ENCODE results near the gene TMEM59L. TPM values are rescaled to one million over a fixed set of nuclear protein-coding genes. Genes with fewer than 3 reads are reported as not detected.

Gene TMEM59L
- total RNA-seq, 1 donor from 2014 or later, result 0.11 TPM

DNA sequence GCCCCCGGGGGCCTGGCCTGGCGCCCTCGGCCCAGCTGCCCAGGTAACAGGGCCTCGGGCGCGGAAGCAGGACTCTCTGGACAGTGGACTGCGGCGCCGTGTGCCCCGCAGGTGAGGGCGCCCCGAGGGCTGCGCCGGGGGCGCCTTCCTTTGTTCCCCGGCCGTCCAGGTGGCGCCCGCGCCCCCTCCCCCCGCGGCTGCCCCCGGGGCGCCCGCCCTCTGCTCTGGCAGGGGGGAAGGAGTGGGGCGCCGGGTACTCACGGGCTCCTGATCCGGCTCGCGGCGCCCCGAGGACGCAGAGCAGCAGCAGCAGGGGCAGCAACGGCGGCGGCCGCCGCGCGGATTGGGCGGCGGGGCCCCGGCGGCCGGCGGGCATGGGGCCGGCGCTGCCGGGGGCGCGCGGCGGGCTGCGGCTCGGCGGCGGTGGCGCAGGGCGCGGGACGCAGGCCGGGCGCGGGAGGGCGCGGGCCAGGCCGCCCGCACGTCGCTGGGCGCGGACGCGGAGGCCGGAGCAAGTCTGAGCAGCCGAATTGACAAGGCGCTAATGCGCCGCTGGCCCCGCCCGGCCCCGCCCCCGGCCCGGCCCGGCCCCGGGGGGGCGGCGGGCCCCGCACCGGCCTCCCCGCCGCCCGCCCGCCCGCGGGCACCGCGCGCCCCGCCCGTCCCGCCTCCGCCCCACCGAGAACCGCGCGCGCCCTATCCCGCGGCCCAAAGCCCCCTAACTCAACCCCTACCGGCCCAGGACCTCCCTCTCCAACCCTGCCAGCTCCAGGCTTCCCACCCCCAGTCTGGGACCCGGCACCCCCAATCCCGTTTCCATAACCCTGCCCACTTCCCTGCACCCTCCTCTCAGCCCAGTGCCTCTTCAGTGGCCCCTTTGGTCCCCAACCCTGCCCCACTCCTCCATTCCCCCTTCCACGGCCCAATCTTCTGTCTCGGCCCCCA lies 6.1 kb upstream of the TMEM59L start, which contains the start of gene CRLF1:
TSS of gene CRLF1 (minus strand) at position 519 of the 945 bp plus-strand sequence. CDS start at position 376, 143 bp downstream.
- peak; percentile 55 for DNase-seq (ENCODE audit: low spot score)
- peak within 1 kb of the TSS; percentile 24 for H3K4me3 ChIP-seq

DNA sequence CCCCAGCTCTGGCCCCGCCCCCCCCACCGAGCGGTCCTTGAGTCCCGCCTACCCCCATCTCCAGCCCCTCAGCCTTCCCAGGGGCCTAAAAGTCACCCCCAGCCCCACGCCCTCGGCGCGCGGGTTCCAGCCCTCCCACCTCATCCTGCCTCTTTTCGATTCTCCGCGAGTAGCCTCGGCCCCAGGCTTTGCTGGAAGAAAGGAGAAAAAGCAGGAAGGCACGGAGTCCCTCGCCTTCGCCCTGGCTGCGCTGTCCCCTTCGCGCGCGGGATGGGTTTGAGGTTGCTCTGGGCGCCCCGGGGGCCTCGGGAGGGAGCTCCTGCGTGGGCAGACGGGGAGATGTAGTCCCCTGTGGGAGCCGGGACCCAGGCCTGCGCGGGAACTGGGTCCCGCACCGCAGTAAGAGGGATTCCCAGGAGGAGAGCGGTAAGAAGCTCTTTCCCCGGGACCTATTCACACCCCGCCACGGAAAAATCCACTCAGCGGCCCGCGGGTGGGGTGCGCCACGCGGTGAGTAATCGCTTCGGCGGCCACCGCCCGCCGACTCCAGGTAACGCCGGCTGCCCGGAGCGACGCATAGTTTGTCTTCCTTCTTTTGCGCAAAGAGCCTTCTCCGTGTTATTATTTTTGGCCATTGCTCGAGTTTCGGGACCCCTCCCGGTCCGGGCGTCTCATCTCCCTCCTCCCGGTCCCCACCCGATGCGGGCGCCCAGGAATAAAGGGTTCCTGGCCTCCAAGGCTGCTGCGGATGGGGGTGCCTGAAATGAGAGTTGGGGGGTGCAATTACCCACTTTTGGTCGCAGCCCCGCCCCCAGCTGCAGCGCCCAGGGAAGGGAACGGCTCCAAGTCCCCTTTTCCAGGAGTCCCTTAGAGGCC lies 5.2 kb upstream of the TMEM59L start:
- peaks cover 44% of the 10 kb centered on the region for H3K4me1 ChIP-seq
- H3K4me2 ChIP-seq, result peak overlapping the region; percentile 49
- H3K9me3 ChIP-seq (ENCODE audit: low read depth), result no peaks in the 10 kb centered on the region
- peaks cover 2% of the 10 kb centered on the region for H3K36me3 Mint-ChIP-seq
- peaks cover 21% of the 10 kb centered on the region for H3K4me1 Mint-ChIP-seq
- TF ChIP-seq EZH2 (IDR thresholded peaks at IDR 0.05) (peak; percentile 100), EZH2phosphoT487 (IDR thresholded peaks at IDR 0.05) (peak; percentile 98)
- TF ChIP-seq, protein P1, sequence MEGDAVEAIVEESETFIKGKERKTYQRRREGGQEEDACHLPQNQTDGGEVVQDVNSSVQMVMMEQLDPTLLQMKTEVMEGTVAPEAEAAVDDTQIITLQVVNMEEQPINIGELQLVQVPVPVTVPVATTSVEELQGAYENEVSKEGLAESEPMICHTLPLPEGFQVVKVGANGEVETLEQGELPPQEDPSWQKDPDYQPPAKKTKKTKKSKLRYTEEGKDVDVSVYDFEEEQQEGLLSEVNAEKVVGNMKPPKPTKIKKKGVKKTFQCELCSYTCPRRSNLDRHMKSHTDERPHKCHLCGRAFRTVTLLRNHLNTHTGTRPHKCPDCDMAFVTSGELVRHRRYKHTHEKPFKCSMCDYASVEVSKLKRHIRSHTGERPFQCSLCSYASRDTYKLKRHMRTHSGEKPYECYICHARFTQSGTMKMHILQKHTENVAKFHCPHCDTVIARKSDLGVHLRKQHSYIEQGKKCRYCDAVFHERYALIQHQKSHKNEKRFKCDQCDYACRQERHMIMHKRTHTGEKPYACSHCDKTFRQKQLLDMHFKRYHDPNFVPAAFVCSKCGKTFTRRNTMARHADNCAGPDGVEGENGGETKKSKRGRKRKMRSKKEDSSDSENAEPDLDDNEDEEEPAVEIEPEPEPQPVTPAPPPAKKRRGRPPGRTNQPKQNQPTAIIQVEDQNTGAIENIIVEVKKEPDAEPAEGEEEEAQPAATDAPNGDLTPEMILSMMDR (IDR thresholded peaks at IDR 0.05), result no peak
- H3K27ac Mint-ChIP-seq, result no peak overlapping the region
- H3K79me2 ChIP-seq (ENCODE audit: low read depth), result no peaks in the 10 kb centered on the region
- H2AFZ ChIP-seq (replicated peaks), result no peak overlapping the region
- no peak overlapping the region for H3K9ac ChIP-seq
- peaks cover 68% of the 10 kb centered on the region for H3F3A ChIP-seq (ENCODE audit: low read depth)
- H3K4me3 ChIP-seq, result no peak overlapping the region
- peaks cover 88% of the 10 kb centered on the region for H4K20me1 ChIP-seq (ENCODE audit: low read depth)
- no peaks in the 10 kb centered on the region for H3K36me3 ChIP-seq
- H3K27ac ChIP-seq, result no peak overlapping the region
- peak; percentile 59 for DNase-seq (ENCODE audit: low spot score)
- H3K27me3 Mint-ChIP-seq (ENCODE audit: insufficient read depth, low read depth), result peaks cover 68% of the 10 kb centered on the region
- H3K27me3 ChIP-seq, result peaks cover 98% of the 10 kb centered on the region
- peaks cover 6% of the 10 kb centered on the region for H3K9me3 Mint-ChIP-seq
- no peak overlapping the region for H3K4me3 Mint-ChIP-seq

More for the DNA sequence above, 6.1 kb upstream of the TMEM59L start, which contains the start of gene CRLF1:
- no peak within 1 kb of the TSS for H3K9ac ChIP-seq
- TF ChIP-seq, protein P1 (IDR thresholded peaks at IDR 0.05), result no peak
- peak; percentile 93 for TF ChIP-seq EZH2phosphoT487 (IDR thresholded peaks at IDR 0.05)
- no peaks in the 10 kb centered on the region for H3K79me2 ChIP-seq (ENCODE audit: low read depth)
- H3K4me2 ChIP-seq, result peak within 1 kb of the TSS; percentile 57
- peaks cover 98% of the 10 kb centered on the region for H3K27me3 ChIP-seq
- H3K36me3 ChIP-seq, result no peaks in the 10 kb centered on the region
- H3K36me3 Mint-ChIP-seq, result peaks cover 2% of the 10 kb centered on the region
- H3K4me1 ChIP-seq, result peaks cover 35% of the 10 kb centered on the region
- peaks cover 18% of the 10 kb centered on the region for H3K4me1 Mint-ChIP-seq
- no peak within 1 kb of the TSS for H3K4me3 Mint-ChIP-seq
- H3K27ac ChIP-seq, result no peak within 1 kb of the TSS
- peaks cover 67% of the 10 kb centered on the region for H3K27me3 Mint-ChIP-seq (ENCODE audit: insufficient read depth, low read depth)
- peaks cover 6% of the 10 kb centered on the region for H3K9me3 Mint-ChIP-seq
- H2AFZ ChIP-seq (replicated peaks), result no peak within 1 kb of the TSS
- H3K27ac Mint-ChIP-seq, result no peak within 1 kb of the TSS
- no peaks in the 10 kb centered on the region for H3K9me3 ChIP-seq (ENCODE audit: low read depth)
- H4K20me1 ChIP-seq (ENCODE audit: low read depth), result peaks cover 81% of the 10 kb centered on the region
- H3F3A ChIP-seq (ENCODE audit: low read depth), result peaks cover 62% of the 10 kb centered on the region

DNA sequence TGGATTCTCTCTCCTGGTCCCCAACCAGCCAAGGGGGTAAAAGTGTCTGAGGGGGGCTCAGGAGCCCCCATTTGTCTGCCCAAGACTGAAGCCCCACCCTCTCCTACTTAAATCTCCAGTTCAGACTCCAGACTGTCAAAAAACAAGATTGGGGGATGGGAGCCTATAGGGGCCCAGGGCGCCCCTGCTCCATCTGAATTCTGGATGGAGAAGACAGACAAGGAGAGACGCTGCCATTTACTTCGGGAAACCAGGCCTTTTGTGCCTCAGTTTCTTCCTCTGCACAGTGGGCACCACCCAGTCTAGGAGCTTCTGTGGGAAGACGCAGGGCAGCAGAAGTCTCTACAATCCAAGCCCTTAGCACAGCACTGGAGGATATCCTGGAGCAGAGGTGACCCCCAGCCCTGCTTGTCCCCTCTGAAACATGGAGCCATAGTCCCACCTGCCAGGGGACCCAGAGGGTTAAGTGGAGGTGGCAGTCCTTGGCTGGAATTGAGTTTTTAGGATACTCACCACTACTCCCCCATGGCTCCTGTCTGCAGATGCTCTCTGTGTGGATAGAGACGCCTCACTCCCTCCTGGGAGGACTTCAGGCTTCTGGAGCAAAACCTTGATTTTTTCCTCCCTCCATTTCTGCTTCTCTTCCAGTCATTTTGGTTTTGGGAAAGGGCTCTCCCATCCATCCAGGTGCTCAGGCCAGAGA lies 4.4 kb upstream of the TMEM59L start:
- Histone ChIP-seq H3K27ac (no peak overlapping the region), H2AFZ (replicated peaks) (no peak overlapping the region), H3F3A (ENCODE audit: low read depth) (peaks cover 61% of the 10 kb centered on the region), H3K36me3 (no peaks in the 10 kb centered on the region), H3K27me3 (peaks cover 98% of the 10 kb centered on the region), H3K9ac (no peak overlapping the region), H3K79me2 (ENCODE audit: low read depth) (no peaks in the 10 kb centered on the region), H4K20me1 (ENCODE audit: low read depth) (peaks cover 80% of the 10 kb centered on the region), H3K4me3 (no peak overlapping the region), H3K4me1 (peaks cover 49% of the 10 kb centered on the region), H3K4me2 (peak overlapping the region; percentile 49), H3K9me3 (ENCODE audit: low read depth) (no peaks in the 10 kb centered on the region)
- H3K4me3 Mint-ChIP-seq, result peak overlapping the region; percentile 1
- peaks cover 2% of the 10 kb centered on the region for H3K36me3 Mint-ChIP-seq
- H3K9me3 Mint-ChIP-seq, result peaks cover 6% of the 10 kb centered on the region
- peaks cover 65% of the 10 kb centered on the region for H3K27me3 Mint-ChIP-seq (ENCODE audit: insufficient read depth, low read depth)
- peak; percentile 22 for TF ChIP-seq EZH2 (IDR thresholded peaks at IDR 0.05)
- TF ChIP-seq EZH2phosphoT487 (IDR thresholded peaks at IDR 0.05), result peak; percentile 13
- TF ChIP-seq, protein P1 (IDR thresholded peaks at IDR 0.05), result no peak
- peaks cover 19% of the 10 kb centered on the region for H3K4me1 Mint-ChIP-seq
- DNase-seq (ENCODE audit: low spot score), result no peak
- no peak overlapping the region for H3K27ac Mint-ChIP-seq

All from neural progenitor cell (in vitro differentiated cells).